Measurements from ENCODE around the gene PUSL1. TPM values are rescaled to one million over a fixed set of nuclear protein-coding genes. Genes with fewer than 3 reads are reported as not detected.
A peak's percentile ranks its signal among the peaks of the same experiment; 100 is the strongest.

PUSL1 gene
- total RNA-seq, 1 donor from 2014 or later, result 46.5 TPM

GRCh38 chr1:1299686-1300351 is 8.6 kb upstream of the PUSL1 start:
- no peak overlapping the region for H3K4me3 ChIP-seq (ENCODE audit: low read depth, low read length)
- peak; percentile 38 for TF ChIP-seq CTCF (conservative IDR thresholded peaks at IDR 0.05; ENCODE audit: low read depth, low read length)
- DNase-seq (ENCODE audit: low read depth), result no peak

DNA sequence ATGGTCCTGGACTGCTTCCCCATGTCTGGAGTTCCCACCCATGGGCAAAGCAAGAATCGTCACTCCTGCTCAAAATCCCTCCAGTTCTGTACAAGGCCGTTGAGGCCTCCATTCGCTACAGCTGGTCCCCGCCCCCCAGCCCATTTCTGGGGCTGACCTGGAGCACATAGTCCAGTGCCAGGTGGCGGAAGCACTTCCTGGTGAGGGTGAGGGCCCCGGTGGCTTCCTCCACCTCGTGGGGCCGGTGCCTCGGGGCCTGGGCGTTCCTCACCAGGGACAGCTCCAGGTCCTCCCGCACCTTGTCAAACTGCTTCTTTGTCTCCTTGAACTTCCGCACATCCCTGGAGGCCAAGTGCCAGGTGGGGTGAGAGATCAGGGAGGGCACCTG is 8.1 kb upstream of the PUSL1 start:
- no peak for DNase-seq (ENCODE audit: low read depth)
- H3K4me3 ChIP-seq (ENCODE audit: low read depth, low read length), result no peak overlapping the region
- TF ChIP-seq CTCF (conservative IDR thresholded peaks at IDR 0.05; ENCODE audit: low read depth, low read length), result peak; percentile 5

- H3K4me3 ChIP-seq (ENCODE audit: low read depth, low read length), result no peak overlapping the region
- TF ChIP-seq CTCF (conservative IDR thresholded peaks at IDR 0.05; ENCODE audit: low read depth, low read length), result peak; percentile 58
- no peak for DNase-seq (ENCODE audit: low read depth)
These were observed 6.4 kb upstream of the PUSL1 start for GRCh38 chr1:1302006-1302430.

DNA sequence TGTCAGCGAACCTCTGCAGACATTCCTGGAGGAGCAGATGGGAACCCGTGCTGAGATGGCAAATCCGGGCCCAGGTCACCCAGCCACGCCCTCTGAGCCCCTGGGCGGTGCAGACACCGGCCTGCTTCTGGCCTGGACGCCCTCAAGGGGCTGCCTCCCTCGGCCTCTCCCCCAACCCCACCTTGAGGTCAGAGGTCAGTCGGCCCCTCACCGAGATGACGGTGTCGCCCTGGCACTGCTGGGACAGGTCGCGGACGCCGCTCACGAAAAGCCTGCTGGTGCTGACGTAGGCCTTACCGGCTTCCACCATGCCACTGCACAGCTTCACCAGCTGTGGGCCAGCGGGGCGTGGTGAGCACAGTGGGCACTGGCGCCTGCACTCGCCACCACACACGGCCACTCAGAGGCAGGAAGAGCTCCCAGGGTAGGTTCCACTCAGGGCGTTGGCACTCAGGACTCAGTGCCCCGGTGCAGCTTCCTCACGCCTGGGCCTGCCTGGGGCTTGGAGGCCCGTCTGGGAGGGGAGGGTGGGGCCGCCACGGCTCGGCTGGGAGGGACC is 5.4 kb upstream of the PUSL1 start:
- H3K4me3 ChIP-seq (ENCODE audit: low read depth, low read length), result no peak overlapping the region
- TF ChIP-seq CTCF (conservative IDR thresholded peaks at IDR 0.05; ENCODE audit: low read depth, low read length), result no peak
- DNase-seq (ENCODE audit: low read depth), result no peak

- no peak overlapping the region for H3K4me3 ChIP-seq (ENCODE audit: low read depth, low read length)
- TF ChIP-seq CTCF (conservative IDR thresholded peaks at IDR 0.05; ENCODE audit: low read depth, low read length), result no peak
- no peak for DNase-seq (ENCODE audit: low read depth)
These were observed 4.7 kb upstream of the PUSL1 start for GRCh38 chr1:1303736-1304135.

DNA sequence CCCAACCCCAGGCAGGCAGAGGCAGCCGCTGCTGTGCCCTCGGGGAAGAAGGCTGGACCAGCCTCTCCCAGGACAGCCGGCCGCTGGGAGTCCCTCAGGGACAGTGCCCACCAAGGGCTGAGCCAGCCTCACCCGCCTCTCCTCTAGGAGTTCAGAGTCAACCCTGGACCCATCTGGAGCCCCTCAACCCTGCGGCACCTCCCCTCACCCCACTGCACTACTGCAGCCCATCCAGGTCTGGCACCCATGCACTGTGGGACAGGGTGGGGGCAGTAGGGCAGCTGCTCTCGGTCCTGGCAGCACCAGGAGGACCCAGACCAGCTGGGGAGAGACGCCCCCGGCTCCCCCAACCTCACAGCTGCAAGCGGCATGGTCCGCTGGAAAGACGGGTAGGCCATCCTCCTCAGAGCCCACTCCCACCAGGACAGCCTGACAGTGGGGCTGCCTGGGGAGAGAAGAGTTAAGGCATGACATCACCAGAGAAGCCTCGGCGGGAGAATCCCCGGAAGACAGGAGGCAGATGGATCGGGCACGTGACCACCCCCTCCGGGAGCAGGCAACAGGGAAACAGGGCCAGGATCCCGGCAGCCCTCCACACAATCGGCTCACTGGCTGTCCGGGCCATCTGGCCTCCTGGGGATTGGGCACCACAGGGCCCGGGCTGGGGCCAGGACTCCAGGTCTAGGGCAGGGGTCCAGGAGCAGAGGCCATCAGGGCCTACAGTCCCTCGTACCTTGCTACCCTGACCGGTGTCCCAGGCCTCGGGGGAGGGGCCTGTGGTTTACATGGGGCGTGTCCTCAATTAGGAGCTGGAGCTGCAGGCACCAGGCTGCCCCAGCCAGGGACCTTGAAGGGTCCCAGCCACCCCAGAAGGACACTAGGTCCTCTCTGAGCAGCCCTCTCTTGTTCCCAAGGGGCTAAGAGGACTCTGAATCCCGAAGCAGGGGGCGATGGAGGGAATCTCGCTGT is 3.8 kb upstream of the PUSL1 start:
- peak overlapping the region; percentile 73 for H3K4me3 ChIP-seq (ENCODE audit: low read depth, low read length)
- TF ChIP-seq CTCF (conservative IDR thresholded peaks at IDR 0.05; ENCODE audit: low read depth, low read length), result no peak
- no peak for DNase-seq (ENCODE audit: low read depth)

Measured in epithelial cell of proximal tubule (primary cell).